DOHH2 (cell line): Measurements from ENCODE around the gene IL27RA.

Experiments
- H3F3A ChIP-seq: fragments of 200-600 bp; sonication (generic), shearing (Covaris generic); 2 replicates; pipeline ENCODE4 v1.6.0; 2016; ENCODE audit warnings: antibody characterized with exemption, mild to moderate bottlenecking; ENCODE audit not compliant: control insufficient read depth, insufficient read depth
- H3K27ac ChIP-seq: fragments of 200-600 bp; sonication (generic); 2 replicates; pipeline ENCODE4 v1.5.1; 2014; ENCODE audit warnings: low read depth, mild to moderate bottlenecking, low read length, moderate library complexity
- H3K27me3 ChIP-seq: fragments of 200-600 bp; sonication (generic); 2 replicates; pipeline ENCODE4 v1.6.1; 2014; ENCODE audit warnings: mild to moderate bottlenecking, low read length, mixed read lengths; ENCODE audit not compliant: control insufficient read depth
- H3K36me3 ChIP-seq: fragments of 200-600 bp; sonication (generic); 2 replicates; pipeline ENCODE4 v1.6.1; 2014; ENCODE audit warnings: mild to moderate bottlenecking, low read length, moderate library complexity, mixed read lengths; ENCODE audit not compliant: control insufficient read depth
- H3K4me1 ChIP-seq: fragments of 200-600 bp; sonication (generic); 2 replicates; pipeline ENCODE4 v1.6.1; 2014; ENCODE audit warnings: mild to moderate bottlenecking, low read length, mixed read lengths; ENCODE audit not compliant: control insufficient read depth
- H3K4me2 ChIP-seq: fragments of 200-600 bp; sonication (generic); 2 replicates; pipeline ENCODE4 v1.6.0; 2014; ENCODE audit warnings: mild to moderate bottlenecking, low read length, moderate library complexity
- H3K4me3 ChIP-seq: fragments of 200-600 bp; sonication (generic); 2 replicates; pipeline ENCODE4 v1.5.1; 2014; ENCODE audit warnings: mild to moderate bottlenecking, low read length, mixed read lengths
- H3K79me2 ChIP-seq: fragments of 200-600 bp; sonication (generic); 2 replicates; pipeline ENCODE4 v1.6.1; 2014; ENCODE audit warnings: mild to moderate bottlenecking, low read length, mixed read lengths; ENCODE audit not compliant: control insufficient read depth
- H3K9me2 ChIP-seq: fragments of 200-600 bp; sonication (generic); replicated peaks from 2 replicates; pipeline ENCODE4 v1.6.1; 2014; ENCODE audit warnings: mild to moderate bottlenecking, low read length, mixed read lengths; ENCODE audit not compliant: control insufficient read depth
- H3K9me3 ChIP-seq: fragments of 200-600 bp; sonication (generic); 2 replicates; pipeline ENCODE4 v1.6.1; 2014; ENCODE audit warnings: antibody characterized with exemption, low read length, mixed read lengths; ENCODE audit not compliant: control insufficient read depth, insufficient read depth
- H4K20me1 ChIP-seq: fragments of 200-600 bp; sonication (generic); 2 replicates; pipeline ENCODE4 v1.6.0; 2014; ENCODE audit warnings: low read depth, mild to moderate bottlenecking, antibody characterized with exemption, low read length, moderate library complexity; ENCODE audit not compliant: control insufficient read depth, insufficient read depth
- EZH2phosphoT487 ChIP-seq: fragments of 200-600 bp; sonication (generic); IDR thresholded peaks from 2 replicates; pipeline ENCODE4 v1.6.1; 2017; ENCODE audit warnings: borderline replicate concordance, mild to moderate bottlenecking, antibody characterized with exemption, low read length, moderate library complexity, mixed read lengths
- TF ChIP-seq, protein P1 (sequence below): fragments of 200-600 bp; sonication (generic); IDR thresholded peaks from one replicate; pipeline ENCODE4 v1.5.1; 2014; ENCODE audit warnings: antibody characterized with exemption, mild to moderate bottlenecking, low read depth, low read length; ENCODE audit not compliant: poor library complexity, severe bottlenecking

The IL27RA gene

DNA sequence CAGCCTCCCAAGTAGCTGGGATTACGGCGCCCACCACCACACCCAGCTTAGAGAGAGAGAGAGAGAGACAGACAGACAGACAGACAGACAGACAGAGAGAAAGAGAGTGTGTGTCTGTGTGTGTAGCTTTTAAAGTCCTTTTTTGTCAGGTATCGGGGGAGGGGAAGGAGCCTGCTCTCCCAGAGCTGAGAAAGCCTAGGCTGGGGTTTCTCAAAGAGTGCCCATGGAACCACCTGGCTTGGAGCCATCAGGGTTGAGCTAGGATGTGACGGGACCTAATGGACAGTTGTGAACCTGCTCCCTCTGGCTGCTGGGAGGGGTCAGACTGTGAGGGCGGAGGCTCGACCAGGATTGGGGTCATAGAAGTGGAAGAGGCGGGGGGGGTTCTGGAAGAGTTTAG is 42.1 kb upstream of the IL27RA start:
- no peaks in the 10 kb centered on the region for H3K27me3 ChIP-seq
- no peaks in the 10 kb centered on the region for H3K9me2 ChIP-seq
- no peak overlapping the region for H3K4me2 ChIP-seq
- H3K79me2 ChIP-seq, result peaks cover 7% of the 10 kb centered on the region; the same call in 1 of the 2 replicates
- H3K4me1 ChIP-seq, result peaks cover 42% of the 10 kb centered on the region
- H3K4me3 ChIP-seq, result no peak overlapping the region
- H3K27ac ChIP-seq, result no peak overlapping the region
- peaks cover 23% of the 10 kb centered on the region for H3K36me3 ChIP-seq
- H3K9me3 ChIP-seq, result no peaks in the 10 kb centered on the region
- no peak for TF ChIP-seq EZH2phosphoT487
- TF ChIP-seq, protein P1, sequence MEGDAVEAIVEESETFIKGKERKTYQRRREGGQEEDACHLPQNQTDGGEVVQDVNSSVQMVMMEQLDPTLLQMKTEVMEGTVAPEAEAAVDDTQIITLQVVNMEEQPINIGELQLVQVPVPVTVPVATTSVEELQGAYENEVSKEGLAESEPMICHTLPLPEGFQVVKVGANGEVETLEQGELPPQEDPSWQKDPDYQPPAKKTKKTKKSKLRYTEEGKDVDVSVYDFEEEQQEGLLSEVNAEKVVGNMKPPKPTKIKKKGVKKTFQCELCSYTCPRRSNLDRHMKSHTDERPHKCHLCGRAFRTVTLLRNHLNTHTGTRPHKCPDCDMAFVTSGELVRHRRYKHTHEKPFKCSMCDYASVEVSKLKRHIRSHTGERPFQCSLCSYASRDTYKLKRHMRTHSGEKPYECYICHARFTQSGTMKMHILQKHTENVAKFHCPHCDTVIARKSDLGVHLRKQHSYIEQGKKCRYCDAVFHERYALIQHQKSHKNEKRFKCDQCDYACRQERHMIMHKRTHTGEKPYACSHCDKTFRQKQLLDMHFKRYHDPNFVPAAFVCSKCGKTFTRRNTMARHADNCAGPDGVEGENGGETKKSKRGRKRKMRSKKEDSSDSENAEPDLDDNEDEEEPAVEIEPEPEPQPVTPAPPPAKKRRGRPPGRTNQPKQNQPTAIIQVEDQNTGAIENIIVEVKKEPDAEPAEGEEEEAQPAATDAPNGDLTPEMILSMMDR, result no peak
- H4K20me1 ChIP-seq, result no peaks in the 10 kb centered on the region
- peaks cover 21% of the 10 kb centered on the region for H3F3A ChIP-seq

DNA sequence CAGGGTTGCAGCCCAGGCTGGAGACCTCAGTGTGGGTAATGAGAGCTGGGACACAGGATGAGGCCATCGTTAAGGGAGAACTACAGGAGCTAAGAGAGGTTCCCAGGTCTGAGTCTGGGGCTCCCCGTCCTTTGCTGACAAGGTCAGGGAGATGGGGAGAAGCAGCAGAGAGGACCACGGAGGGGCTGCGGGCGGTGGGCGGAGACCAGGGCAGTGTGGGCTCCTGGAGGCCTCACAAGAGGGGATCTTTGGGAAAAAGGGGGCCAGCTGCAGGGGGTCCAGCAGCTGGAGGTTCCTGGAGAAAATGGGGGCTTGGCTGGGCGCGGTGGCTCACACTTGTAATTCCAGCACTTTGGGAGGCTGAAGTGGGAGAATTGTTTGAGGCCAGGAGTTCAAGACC is 41.5 kb upstream of the IL27RA start:
- H3K4me1 ChIP-seq, result peaks cover 36% of the 10 kb centered on the region
- no peak overlapping the region for H3K27ac ChIP-seq
- H3F3A ChIP-seq, result peaks cover 15% of the 10 kb centered on the region
- no peaks in the 10 kb centered on the region for H3K9me2 ChIP-seq
- no peak overlapping the region for H3K4me2 ChIP-seq
- no peaks in the 10 kb centered on the region for H4K20me1 ChIP-seq
- no peaks in the 10 kb centered on the region for H3K9me3 ChIP-seq
- H3K36me3 ChIP-seq, result peaks cover 23% of the 10 kb centered on the region
- TF ChIP-seq, protein P1, result no peak
- no peak for TF ChIP-seq EZH2phosphoT487
- H3K27me3 ChIP-seq, result no peaks in the 10 kb centered on the region
- no peak overlapping the region for H3K4me3 ChIP-seq
- H3K79me2 ChIP-seq, result peaks cover 9% of the 10 kb centered on the region

GRCh38 chr19:13992025-13992424 is 39.5 kb upstream of the IL27RA start:
- Histone ChIP-seq H3K4me1 (peaks cover 18% of the 10 kb centered on the region), H3K4me2 (no peak overlapping the region), H4K20me1 (no peaks in the 10 kb centered on the region), H3K36me3 (peaks cover 23% of the 10 kb centered on the region), H3K27ac (no peak overlapping the region), H3K27me3 (no peaks in the 10 kb centered on the region), H3F3A (peaks cover 3% of the 10 kb centered on the region), H3K9me2 (no peaks in the 10 kb centered on the region), H3K4me3 (no peak overlapping the region), H3K79me2 (peaks cover 11% of the 10 kb centered on the region), H3K9me3 (no peaks in the 10 kb centered on the region)
- TF ChIP-seq, protein P1, result no peak
- TF ChIP-seq EZH2phosphoT487, result no peak
